GM21619 (cell line): ENCODE results near the gene SEMA3D.

ENCODE experiments used
- ATAC-seq: cut with Tn5 transposase; IDR thresholded peaks from one replicate; pipeline ENCODE4 v1.9.1; 2021; ENCODE audit not compliant: unreplicated experiment

The SEMA3D gene

DNA sequence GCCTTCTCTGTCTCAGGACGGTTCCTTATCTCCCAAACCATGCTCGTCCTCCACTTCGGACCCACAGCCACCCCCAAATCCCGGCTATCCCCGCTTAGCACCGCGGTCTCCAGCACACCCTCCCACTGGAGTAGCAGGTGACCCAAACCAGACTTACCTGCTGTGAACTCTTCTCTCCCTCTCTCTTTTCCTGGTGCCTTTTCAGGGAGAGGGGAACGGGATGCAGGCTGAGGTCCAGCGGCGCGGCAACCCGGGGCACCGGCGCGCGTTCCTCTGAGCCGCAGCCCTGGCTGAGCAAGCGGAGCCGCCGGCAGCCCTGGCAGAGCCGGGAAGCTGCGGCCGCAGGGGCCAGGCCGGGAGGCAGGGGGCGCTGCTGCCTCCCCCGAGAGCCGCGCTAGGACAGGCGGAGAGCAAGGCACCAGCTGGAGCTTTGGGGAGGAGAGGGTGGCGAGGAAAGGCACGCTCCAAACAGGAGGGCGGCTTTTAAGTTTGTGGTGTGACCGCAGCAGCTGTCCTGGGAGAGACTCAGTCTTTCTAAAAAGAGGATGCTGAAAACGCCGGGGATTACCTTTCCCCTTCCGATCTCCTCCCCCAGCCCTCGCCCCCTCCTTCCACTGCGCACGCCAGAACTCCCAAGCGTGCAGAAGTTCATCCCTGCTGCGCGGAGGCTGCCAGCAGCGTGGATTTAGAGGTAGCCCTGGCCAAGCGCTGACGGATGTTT is at the start of gene SEMA3D:
TSS of gene SEMA3D (minus strand) at position 536 of the 721 bp plus-strand sequence. CDS start 65,165 bp downstream, outside the sequence.
- peak; percentile 91 for ATAC-seq

DNA sequence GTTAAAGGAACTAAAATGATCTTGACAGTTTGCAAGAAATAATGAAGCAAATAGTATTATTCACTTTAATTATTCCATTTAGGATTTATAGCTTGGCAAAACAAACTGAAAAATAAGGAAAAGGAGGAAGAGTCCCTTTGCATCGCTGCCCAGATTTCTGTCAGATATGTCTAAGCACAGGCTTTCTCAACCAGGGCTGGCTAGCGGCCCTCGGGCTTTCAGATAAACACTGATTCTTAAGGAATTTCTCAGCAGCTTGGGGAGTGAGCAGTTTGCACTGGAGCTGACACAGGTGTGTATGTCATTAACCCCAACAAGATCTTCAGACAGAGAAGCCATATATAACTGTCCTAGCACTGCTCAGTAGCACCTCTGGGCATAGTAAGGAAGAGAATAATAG is 47.9 kb upstream of the SEMA3D start:
- no peak for ATAC-seq

DNA sequence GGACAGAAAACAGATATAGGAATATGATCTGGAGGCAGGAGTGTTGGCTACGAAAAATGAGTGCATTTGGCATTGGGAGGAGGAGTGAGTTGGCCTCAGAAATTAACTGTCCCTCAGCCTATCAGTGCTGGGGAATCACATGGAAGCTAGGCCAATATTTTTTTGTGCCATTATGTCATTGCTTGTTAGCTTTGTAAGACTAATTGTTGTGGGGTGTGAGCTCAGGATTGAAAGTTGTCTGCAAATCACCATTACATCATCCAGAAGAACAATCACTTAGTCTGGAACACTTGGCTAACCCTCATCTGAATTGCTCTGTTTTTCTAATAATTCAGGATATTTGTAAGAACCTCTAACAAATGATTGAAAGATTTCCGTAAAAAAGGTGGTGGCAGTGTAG is 45.2 kb upstream of the SEMA3D start:
- ATAC-seq, result no peak

DNA sequence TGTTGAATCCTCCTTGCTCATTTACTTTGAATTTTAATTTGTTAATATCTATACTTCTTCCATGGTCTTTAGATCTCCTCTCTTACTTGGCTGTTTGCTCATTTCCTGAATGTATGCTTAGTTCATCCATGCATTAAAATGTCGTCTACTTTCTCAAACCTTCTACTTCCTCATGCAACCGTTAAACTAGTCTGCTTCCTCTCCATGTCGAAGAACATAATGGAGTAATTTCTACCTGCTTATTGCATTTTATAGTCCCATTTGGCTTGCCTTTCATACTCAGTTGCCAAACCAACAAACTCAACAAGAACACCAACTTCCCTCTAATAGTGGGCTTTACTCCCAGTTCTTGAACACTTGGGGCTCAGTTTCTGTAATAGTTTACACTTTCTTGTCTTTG is 43.8 kb upstream of the SEMA3D start:
- ATAC-seq, result no peak

DNA sequence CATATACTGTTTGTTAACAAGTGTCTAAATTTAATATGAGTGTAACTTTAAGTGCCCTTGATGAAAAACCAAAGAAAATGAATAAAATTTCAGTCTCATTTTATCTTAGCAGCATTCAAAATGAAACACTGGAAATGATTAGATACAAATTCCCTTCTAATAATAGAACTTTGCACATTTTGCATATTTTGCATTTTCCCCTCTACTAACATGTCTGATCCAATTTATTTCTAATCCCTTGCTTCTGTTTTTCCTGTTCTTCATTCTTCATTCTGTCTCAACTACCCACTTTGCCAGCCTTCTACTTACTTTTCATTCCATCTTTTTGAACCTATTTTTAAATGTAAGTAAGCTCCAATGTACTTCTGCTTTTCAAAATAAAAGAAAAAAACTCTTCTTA is 42.7 kb upstream of the SEMA3D start:
- no peak for ATAC-seq

DNA sequence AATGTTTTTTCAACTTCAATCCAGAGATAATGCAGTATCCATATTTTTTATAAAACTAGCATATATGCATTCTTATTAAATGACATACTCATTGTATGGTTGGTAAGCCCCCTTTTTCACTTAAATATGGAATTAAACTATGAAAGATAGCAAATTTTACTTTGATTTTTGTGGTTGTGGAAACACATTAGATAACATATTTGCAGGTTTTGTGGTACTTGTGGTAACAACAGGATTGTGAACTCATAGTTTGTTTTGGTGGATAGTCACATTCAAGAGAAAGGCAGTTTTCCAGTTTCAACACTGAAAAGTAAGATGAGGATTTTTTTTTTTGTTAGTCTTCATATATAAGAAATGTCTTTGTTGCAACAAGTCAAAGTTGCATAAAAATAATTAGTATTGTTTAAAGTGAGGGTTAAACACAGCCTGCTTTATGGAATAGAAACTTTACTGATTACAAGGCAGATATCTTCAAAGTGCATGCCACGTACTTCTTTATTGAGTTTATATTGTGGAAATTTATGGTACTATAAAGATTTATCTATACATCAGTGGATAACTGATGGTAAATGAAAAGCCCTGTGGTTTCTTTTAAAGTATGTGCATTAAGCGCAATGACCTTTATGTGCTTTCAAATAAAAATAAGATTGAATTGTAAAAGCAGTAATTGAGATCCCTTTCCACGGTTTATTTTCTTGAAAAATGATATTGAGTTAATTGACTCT is 39.7 kb upstream of the SEMA3D start:
- no peak for ATAC-seq

DNA sequence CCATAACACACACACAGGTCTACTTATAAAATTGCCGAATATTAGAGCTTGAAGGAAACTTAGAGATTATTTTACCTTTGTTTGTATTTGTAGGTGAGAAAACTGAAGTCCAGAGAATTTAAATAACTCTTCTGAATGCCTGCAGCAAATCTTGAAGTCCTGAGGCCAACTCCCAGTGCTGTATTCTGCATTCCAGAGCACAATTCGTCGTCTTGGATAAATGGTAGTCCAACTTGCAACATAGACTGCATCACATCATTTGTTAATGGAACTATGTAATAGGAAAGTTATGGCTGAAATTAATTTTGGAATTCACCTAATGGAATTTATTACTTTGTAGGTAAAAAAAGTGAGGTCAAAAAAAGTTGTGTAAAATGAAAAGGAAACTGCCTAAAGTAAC is 37.3 kb upstream of the SEMA3D start:
- no peak for ATAC-seq

DNA sequence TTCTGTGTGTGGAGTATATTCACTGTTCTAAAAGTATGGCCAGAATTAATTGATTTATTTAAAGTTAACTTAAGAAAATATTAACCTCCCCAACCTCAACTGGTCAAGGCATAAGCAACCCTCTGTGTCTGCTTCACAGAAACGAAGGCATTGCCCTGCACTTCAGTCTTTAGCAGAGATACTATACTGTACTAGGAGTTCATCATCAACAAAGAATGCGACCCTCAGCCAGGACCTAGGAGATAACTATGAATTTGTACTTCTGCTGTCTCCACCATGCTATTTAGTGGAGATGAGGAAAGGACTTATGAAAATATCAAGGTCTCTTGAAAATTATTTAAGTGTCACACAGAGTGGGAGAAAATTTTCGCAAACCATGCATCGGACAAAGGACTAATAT is 35.7 kb upstream of the SEMA3D start:
- ATAC-seq, result no peak

DNA sequence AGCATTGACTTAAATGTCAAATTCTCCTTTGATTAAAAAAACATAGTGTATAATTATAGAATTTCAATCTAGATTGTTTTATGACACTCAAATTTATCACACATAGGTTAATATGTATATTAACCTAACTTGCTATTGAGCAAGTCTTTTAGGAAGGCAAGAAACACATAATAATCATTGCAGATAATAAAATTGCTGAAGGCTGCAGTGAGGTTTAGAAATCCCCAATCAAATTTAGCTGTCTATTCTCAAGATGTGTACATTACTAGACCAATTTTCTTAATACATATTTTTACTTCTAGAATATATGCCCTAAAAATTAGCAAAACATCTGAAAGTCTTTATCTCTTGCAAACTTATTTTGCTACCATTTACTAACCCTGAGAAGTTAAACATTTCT is 34.9 kb upstream of the SEMA3D start:
- no peak for ATAC-seq

DNA sequence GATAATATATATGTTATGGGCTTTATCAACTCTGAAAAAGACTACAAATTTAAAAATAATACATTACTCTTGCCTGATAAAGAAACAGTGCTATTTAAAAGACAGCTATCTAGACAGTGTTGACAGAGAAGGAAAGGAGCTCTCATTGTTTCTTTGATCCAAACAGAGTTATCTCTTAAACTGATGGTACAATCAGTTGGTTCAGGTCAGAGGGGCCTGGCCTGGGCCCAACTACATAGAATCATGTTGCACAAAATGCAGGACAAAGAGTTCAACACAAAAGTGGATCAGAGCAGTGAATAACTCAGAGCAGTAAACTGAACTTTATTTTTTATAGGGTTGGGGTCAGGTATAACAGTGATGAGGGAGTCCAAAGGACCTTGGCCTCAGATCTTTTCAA is 33.8 kb upstream of the SEMA3D start:
- no peak for ATAC-seq

DNA sequence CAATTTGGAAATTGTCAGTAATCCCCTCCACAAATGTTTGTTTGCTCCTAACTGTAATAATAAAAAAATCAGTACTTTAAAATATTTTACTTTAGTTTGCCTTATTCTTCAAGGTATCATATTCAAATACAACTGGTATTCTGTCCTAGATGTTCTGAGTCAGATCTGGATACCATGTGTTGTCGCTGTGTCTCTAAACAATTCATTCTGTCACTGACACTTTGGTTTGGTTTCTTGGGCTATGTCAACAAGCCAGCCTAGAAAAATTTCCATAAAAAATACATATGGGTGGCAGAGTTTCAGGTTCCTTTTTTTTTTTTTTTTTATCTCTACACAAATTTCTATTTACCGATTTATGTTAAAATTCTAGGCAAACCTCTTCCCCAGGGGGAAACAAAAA is 33.2 kb upstream of the SEMA3D start:
- ATAC-seq, result no peak

DNA sequence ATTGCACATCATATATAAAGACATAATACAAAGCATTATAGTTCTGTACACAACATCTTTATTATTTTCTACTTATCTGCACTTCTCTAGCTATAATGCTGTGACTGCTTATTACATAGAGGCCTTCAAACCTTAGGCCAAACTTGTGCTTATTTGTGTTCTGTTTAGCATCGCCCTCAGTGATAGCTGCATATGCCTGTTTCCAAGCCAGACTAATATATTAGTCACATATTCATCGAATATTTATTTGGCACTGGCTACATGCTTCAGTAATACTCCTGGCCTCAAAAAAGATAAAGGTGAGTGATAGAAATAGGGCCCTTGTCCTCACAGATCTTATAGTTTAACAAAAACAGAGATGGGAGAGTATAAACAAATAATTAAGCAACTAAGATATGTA is 30.2 kb upstream of the SEMA3D start:
- no peak for ATAC-seq

DNA sequence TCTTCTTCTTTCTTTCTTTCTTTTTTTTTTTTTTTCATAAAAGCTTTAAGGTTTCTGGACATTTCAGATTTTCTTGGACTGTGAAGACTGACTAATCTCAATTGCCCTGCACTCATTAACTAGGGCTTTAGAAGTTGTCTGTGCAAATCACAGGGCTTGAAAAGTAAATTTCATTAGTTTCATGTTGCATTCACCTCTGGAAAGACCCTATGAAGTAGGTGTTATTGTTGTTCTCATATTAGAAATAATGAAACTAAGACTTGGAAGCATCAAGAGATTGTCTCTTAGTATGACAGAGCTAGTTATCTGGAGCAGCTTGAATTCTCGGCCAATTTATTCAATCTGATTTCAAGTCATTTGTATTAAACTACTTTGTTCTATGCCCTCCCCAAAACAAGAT is 28.2 kb upstream of the SEMA3D start:
- peak; percentile 86 for ATAC-seq

DNA sequence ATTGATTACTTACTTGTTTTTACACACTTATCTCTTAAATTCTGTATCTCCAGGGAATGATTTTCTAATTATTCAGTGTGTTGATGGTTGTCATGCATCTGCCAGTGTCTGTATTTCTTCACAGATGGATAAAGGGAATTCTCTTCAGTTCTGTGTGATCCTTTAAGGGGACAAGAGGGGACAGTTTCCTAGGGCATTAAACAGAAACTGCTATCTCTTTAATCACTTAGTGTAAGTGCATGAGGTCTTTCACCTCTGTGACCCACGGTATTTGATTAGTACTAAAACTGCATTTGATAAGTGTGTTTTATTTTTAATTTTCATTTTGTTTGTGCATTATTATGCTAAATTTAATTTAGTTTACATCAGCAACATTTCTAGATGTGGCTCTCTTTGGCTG is 26.6 kb upstream of the SEMA3D start:
- no peak for ATAC-seq

DNA sequence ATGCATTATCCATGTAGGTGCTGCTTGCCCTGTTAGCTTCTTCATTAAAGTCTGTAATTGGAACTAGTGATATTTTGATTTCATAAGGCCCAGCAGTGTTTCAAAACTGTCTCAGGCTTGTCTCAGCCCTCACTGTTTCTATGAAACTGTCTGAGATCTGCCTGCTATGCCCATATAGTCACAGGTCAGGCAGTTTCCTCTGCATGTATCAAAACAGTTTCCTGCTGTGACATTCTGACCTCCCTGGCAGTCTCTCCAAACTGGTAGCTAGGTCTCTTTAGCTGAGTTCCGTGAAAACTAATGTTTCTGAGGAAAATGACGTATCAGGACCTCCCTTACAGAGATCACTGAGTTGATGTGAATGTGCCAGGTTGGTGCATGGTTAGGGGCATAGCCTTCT is 18.9 kb upstream of the SEMA3D start:
- ATAC-seq, result no peak

DNA sequence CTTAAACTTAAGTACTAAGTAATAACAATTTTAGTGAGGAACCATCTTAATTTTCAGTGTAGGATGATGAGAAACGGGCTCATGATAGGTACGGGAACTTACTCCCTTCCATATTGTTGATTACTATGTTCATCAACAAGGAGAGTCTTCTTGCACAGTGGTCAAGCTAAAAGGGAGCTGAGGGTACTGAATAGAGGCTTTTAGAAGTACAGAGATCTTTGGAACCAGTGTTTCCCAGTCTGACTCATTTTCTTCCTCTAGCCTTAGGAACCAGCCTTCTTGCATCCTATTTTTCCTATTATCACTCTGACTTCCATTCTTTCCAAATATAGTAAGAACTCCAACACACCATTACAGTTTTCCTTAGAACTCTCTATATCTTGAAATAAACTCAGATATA is 17.6 kb upstream of the SEMA3D start:
- no peak for ATAC-seq

DNA sequence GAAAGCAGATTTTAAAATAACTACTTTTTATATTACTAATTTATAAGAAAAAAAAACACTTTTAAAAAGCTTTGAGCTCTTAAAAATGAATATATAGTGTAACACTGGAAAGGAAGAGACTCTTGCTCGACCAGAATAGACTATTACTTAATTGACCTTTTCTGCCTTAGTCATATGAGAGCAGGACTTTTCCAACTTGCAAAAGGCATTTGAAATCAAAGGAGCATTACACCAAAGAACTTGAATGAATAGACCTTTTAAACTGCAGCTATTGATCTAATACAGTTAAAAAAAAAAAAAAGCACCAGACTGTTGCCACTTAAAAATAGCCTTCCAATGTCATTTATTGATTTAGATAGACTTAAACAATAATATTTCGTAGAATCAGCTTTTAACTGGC is 17.2 kb upstream of the SEMA3D start:
- ATAC-seq, result no peak

DNA sequence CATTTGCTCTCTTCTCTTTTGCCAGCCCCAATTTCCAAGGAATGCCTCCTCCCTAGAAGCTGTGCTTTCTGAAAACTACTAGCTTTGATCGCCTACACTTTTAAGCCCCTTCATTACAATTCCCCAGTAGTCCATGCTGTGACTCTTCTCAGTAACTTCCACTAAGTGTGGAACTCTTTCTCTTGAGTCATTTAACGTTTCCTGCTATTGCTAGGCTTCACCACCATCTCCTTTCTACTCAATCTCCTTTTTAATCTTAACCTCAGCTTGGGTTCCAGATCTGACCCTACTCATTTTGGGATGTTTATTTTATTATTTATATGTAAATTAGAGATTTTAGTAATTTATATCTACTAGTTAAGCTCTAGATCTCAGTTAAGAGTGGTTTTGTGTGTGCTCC is 14.4 kb upstream of the SEMA3D start:
- ATAC-seq, result no peak

DNA sequence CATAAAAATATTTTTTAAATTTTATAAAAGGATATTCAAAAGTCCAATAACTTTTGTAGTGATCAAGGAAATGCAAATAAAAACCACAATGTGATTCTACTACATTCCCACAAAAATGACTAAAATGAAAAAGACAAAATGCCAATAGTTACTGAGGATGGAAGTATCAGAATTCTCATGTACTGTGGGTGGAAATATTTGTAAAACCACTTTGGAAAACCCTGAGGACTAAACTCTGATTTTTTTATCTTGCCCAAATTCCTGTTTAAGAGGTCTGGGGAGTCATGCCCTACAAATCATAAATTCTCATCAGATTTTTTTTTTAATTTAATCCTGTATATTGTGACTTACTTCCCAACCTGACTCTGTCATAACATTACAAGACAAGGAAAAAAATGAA is 9.8 kb upstream of the SEMA3D start:
- no peak for ATAC-seq

DNA sequence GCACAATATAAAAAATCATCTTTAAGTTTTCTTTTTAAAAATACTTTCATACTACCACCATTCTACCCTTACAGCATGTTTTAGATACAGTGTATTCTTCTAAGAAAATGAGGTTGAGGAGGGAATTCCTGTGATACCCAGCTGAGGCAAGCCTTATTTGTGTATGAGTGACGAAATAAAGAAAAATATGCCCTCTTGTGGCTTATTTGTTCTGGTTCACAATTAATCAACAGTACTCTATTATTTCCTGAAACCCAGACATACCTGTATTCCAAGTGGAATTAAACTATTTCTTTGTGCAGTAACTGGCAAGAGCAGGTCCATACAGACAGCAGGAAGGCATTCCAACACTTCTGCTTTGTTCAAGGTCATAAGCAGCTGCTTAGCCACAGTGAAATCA is 4.5 kb upstream of the SEMA3D start:
- ATAC-seq, result no peak

DNA sequence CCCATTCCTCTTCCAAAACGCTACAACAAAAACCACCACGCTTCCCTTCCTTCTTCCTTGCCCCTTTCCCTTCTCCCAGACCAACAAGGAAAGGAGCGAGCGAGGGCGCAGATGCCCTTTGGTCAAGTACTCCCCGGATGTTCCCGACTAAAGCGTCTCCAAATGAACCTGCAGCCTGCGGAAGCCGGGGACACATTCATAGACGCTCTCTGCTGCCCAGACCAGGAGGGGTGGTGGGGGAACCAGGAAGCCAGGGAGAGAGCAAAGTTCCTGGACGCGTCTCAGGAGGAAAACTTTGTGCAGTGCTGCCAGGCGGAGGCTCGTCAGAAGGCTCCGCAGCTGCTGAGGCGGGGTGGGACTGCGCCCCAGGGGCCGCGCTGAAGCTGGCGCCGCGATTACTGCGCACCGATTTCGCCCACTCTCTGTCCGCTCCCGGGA is 754 bp downstream of the SEMA3D start:
- peak; percentile 34 for ATAC-seq

DNA sequence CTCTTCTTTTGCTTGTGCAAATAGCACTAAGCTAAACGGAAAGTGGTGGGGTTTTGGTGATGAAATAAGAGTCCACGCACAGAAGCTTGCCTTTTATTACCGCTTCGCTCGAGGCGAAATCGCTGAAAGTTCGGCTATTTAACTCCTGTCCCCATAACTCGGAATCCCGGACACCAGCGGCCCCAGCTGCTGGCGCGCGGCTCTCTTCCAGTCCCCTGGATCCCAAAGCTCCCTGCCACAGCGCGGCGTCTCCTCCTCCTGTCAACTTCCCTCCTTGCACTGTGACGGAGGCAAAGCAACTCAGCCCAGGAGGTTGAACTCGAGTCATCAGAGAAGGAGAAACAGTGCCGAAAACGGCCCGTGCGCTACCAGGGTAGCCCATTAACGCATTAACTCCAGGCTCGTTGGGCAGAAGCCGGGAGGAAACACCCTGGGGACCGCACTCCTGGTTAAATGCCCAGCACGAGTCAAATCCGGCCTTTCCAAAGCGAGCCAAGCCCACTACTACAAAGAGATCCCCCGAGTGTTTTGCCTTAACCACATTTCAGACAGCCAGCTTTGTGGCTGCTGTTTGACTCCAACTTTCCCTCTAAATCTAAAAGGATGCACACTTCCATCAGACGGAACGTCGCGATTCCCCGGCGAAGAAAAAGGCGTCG is 1.3 kb downstream of the SEMA3D start:
- ATAC-seq, result no peak
